K562 (cell line): ENCODE results near the gene TFEC. TPM values are rescaled to one million over a fixed set of nuclear protein-coding genes. Genes with fewer than 3 reads are reported as not detected.

Experiments
- ATAC-seq: fragments of 200-7000 bp; cut with Tn5 transposase; 3 replicates; pipeline ENCODE4 v1.9.1; 2020; ENCODE audit warnings: moderate library complexity
- BruUV-seq: library from RNA; stranded (reverse); fragments of 400-500 nt; replicated peaks from 2 replicates; lab custom pipeline; 2021; lab: Mats Ljungman, UMichigan
- CTCF ChIA-PET: fragments of 300-600 bp; formaldehyde crosslinking; extraction: SDS; loops from one replicate; lab custom pipeline; 2021; ENCODE audit warnings: low intra/inter-chr PET ratio; lab: Yijun Ruan, JAX
- POLR2A ChIA-PET: fragments of 300-600, 350-650 bp; sonication (Branson Sonifier 250); formaldehyde crosslinking; extraction: SDS; loops from one replicate; lab custom pipeline; 2021; ENCODE audit warnings: antibody characterized with exemption, inconsistent platforms; lab: Yijun Ruan, JAX
- DNase-seq, 4 experiments: peaks; one replicate each; pipeline versions ENCODE4 v3.0.0 to v3.0.0-alpha.2; 2011 to 2018; ENCODE audit warnings: low spot score in 3 of 4, mixed read lengths in 3 of 4; ENCODE audit errors: extremely low read depth in 1 of 4
- FAIRE-seq: peaks from 2 replicates; lab custom pipeline; 2011; peaks lifted over from hg19 to GRCh38; lab: Jason Lieb, UNC
- H2AFZ ChIP-seq: 2 replicates; pipeline ENCODE4 v1.6.0; 2011; ENCODE audit warnings: low read depth, low read length, control low read depth, inconsistent platforms
- H3K27ac ChIP-seq: fragments of 200-600 bp; 3 replicates; pipeline ENCODE4 v1.8.0; 2011; ENCODE audit warnings: low read depth, mild to moderate bottlenecking, control low read depth, inconsistent platforms, low read length, moderate library complexity, mixed read lengths; ENCODE audit errors: extremely low read depth
- H3K27me3 ChIP-seq, 2 experiments: fragments of 300-600 bp in 1 of 2; 2 replicates in 1 of 2; 3 replicates in 1 of 2; pipeline versions ENCODE4 v1.6.0 to v1.8.0; 2011; ENCODE audit warnings: inconsistent platforms in 2 of 2, low read length in 2 of 2, mild to moderate bottlenecking in 1 of 2, mixed read lengths in 1 of 2, moderate library complexity in 1 of 2; ENCODE audit not compliant: control insufficient read depth in 2 of 2, insufficient read depth in 2 of 2
- H3K36me3 ChIP-seq: fragments of 300-600 bp; 3 replicates; pipeline ENCODE4 v1.8.0; 2011; ENCODE audit warnings: mild to moderate bottlenecking, low read length, inconsistent platforms; ENCODE audit not compliant: control insufficient read depth, insufficient read depth
- H3K4me1 ChIP-seq, 2 experiments: fragments of 200-600 bp in 1 of 2; replicated peaks in 1 of 2; 2 replicates in 1 of 2; 3 replicates in 1 of 2; pipeline versions ENCODE4 v1.5.1 to v1.8.0; 2011; ENCODE audit warnings: inconsistent platforms in 2 of 2, low read length in 2 of 2, mild to moderate bottlenecking in 1 of 2, mixed read lengths in 1 of 2, moderate library complexity in 1 of 2; ENCODE audit not compliant: control insufficient read depth in 2 of 2, insufficient read depth in 2 of 2
- H3K4me2 ChIP-seq: 2 replicates; pipeline ENCODE4 v1.6.1; 2011; ENCODE audit warnings: low read length, control low read depth, inconsistent platforms, mixed read lengths; ENCODE audit not compliant: insufficient read depth
- H3K4me3 ChIP-seq: fragments of 200-600 bp; sonication (generic), shearing (Covaris generic); 2 replicates; pipeline ENCODE4 v1.5.1; 2016; ENCODE audit warnings: control low read depth, inconsistent platforms
- H3K79me2 ChIP-seq: fragments of 200-600 bp; 3 replicates; pipeline ENCODE4 v1.8.0; 2011; ENCODE audit warnings: low read length, inconsistent platforms; ENCODE audit not compliant: control insufficient read depth, insufficient read depth
- H3K9ac ChIP-seq, 2 experiments: 2 replicates each; pipeline versions ENCODE4 v1.6.0 to v1.6.1; 2011; ENCODE audit warnings: low read depth in 2 of 2, low read length in 2 of 2, control low read depth in 1 of 2, inconsistent platforms in 1 of 2, mild to moderate bottlenecking in 1 of 2, mixed read lengths in 1 of 2; ENCODE audit not compliant: insufficient read depth in 1 of 2
- H3K9me1 ChIP-seq: one replicate; pipeline ENCODE4 v1.6.0; 2011; ENCODE audit warnings: inconsistent platforms, mild to moderate bottlenecking, low read length, moderate library complexity; ENCODE audit not compliant: control insufficient read depth, insufficient read depth
- H3K9me3 ChIP-seq: replicated peaks from 2 replicates; pipeline ENCODE4 v1.5.1; 2011; ENCODE audit warnings: low read depth, low read length, inconsistent platforms; ENCODE audit not compliant: control insufficient read depth, insufficient read depth
- H4K20me1 ChIP-seq: replicated peaks from 2 replicates; pipeline ENCODE4 v1.6.1; 2011; ENCODE audit warnings: low read length, inconsistent platforms, mixed read lengths; ENCODE audit not compliant: control insufficient read depth, insufficient read depth
- ADNP ChIP-seq: fragments of 200-800 bp; sonication (Bioruptor generic); IDR thresholded peaks from 2 replicates; pipeline ENCODE4 v1.6.1; 2016; ENCODE audit warnings: missing genetic modification characterization, missing compliant biosample characterization
- BHLHE40 ChIP-seq: IDR thresholded peaks from 2 replicates; pipeline ENCODE4 v1.6.1; 2011; ENCODE audit warnings: low read length, improper control_type of control experiment
- DDX20 ChIP-seq: fragments of 450-650 bp; IDR thresholded peaks from 2 replicates; pipeline ENCODE4 v1.6.1; 2016; ENCODE audit warnings: missing genetic modification characterization, low read depth, mild to moderate bottlenecking, missing compliant biosample characterization, moderate library complexity
- ELF1 ChIP-seq: fragments of 200-800 bp; sonication (Bioruptor generic); IDR thresholded peaks from 2 replicates; pipeline ENCODE4 v1.6.1; 2016; ENCODE audit warnings: missing genetic modification characterization, missing compliant biosample characterization
- GTF2E2 ChIP-seq: fragments of 200-800 bp; sonication (Bioruptor generic); IDR thresholded peaks from 2 replicates; pipeline ENCODE4 v1.6.1; 2016; ENCODE audit warnings: missing genetic modification characterization, missing compliant biosample characterization
- HDAC1 ChIP-seq, 2 experiments: fragments of 450-650 bp; IDR thresholded peaks; 2 replicates each; pipeline ENCODE4 v1.6.1; 2016 to 2017; ENCODE audit warnings: inconsistent platforms in 1 of 2, mild to moderate bottlenecking in 1 of 2, moderate library complexity in 1 of 2
- RB1 ChIP-seq: fragments of 450-650 bp; IDR thresholded peaks from 2 replicates; pipeline ENCODE4 v1.6.1; 2017; ENCODE audit warnings: low read depth, mild to moderate bottlenecking
- SIRT6 ChIP-seq: IDR thresholded peaks from one replicate; pipeline ENCODE4 v1.6.1; 2012; ENCODE audit warnings: low read depth, mild to moderate bottlenecking, control low read depth, inconsistent platforms, low read length, moderate library complexity
- TBL1XR1 ChIP-seq, 2 experiments: IDR thresholded peaks; 2 replicates each; pipeline ENCODE4 v1.6.1; 2012; ENCODE audit warnings: improper control_type of control experiment in 2 of 2, low read length in 2 of 2, mild to moderate bottlenecking in 1 of 2
- TSC22D4 ChIP-seq: fragments of 450-650 bp; IDR thresholded peaks from 2 replicates; pipeline ENCODE4 v1.6.1; 2016; ENCODE audit warnings: missing genetic modification characterization, missing biosample characterization, control low read depth
- YY1 ChIP-seq, 3 experiments: IDR thresholded peaks; 2 replicates each; pipeline ENCODE4 v1.6.1; 2011; ENCODE audit warnings: low read length in 2 of 3, mild to moderate bottlenecking in 2 of 3, moderate library complexity in 2 of 3, borderline replicate concordance in 1 of 3, control low read depth in 1 of 3, low read depth in 1 of 3; ENCODE audit not compliant: insufficient read depth in 3 of 3, insufficient replicate concordance in 2 of 3, control insufficient read depth in 1 of 3, insufficient read length in 1 of 3; ENCODE audit errors: extremely low read depth in 1 of 3
- ZNF232 ChIP-seq: sonication (generic); formaldehyde crosslinking; IDR thresholded peaks from 2 replicates; pipeline ENCODE4 v1.8.0; 2022; ENCODE audit warnings: mild to moderate bottlenecking, missing genetic modification reagents
- ZNF445 ChIP-seq: fragments of 250-450 bp; sonication (Bioruptor Pico); IDR thresholded peaks from 2 replicates; pipeline ENCODE4 v1.4.0; 2020; ENCODE audit warnings: low read depth, mild to moderate bottlenecking, moderate library complexity
- ZNF780A ChIP-seq: fragments of 250-450 bp; sonication (Bioruptor Pico); IDR thresholded peaks from 2 replicates; pipeline ENCODE4 v1.5.0; 2021; ENCODE audit warnings: mild to moderate bottlenecking
- WGBS: fragments of 100-300 bp; shearing (Covaris generic); methylation state at CpG from one replicate; pipeline ENCODE4 v1.1.6; 2016; ENCODE audit warnings: low coverage, mixed read lengths; ENCODE audit not compliant: insufficient coverage; ENCODE audit errors: missing lambda C conversion rate; 5-methylcytosine and 5-hydroxymethylcytosine counted together
- in situ Hi-C: fragments of 300-500 bp; cut with MboI; formaldehyde crosslinking; loops from 4 replicates; pipeline ENCODE4 v1.15.0; 2018; ENCODE audit warnings: inconsistent platforms, mixed read lengths
- intact Hi-C: fragments of 100-400 bp; cut with micrococcal nuclease; formaldehyde crosslinking; loops from 2 replicates; pipeline ENCODE4 v1.14.2; 2022
- polyA plus RNA-seq, 8 experiments: library from polyadenylated mRNA; depleted of rRNA in 4 of 8; stranded (reverse) in 5 of 8; unstranded in 3 of 8; fragments of >200 nt; fragmentation: Nextera tagmentation in 2 of 8; fragmentation: Illumina TruSeq in 1 of 8; extraction: Ambion mirVana in 2 of 8; extraction: Trizol in 1 of 8; gene quantifications; 2 replicates each; pipeline versions ENCODE4 v1.2.1 to v1.2.3, GENCODE V29; 2011 to 2014; ENCODE audit warnings: inconsistent platforms in 1 of 8, missing spikeins in 1 of 8
- total RNA-seq, 7 experiments: library from RNA; depleted of rRNA in 6 of 7; stranded (reverse); fragments of >200 nt in 6 of 7; fragmentation: Illumina TruSeq in 2 of 7; extraction: Trizol in 2 of 7; gene quantifications; 2 replicates each; pipeline versions ENCODE4 v1.2.1 to v1.2.3, GENCODE V29; 2011 to 2021; ENCODE audit warnings: low replicate concordance in 1 of 7
- TF ChIP-seq, protein P1 (sequence below): fragments of 200-400 bp; formaldehyde crosslinking; IDR thresholded peaks from 2 replicates; pipeline ENCODE4 v1.6.1; 2017; ENCODE audit warnings: mild to moderate bottlenecking, low read depth, low read length, moderate library complexity
- TF ChIP-seq, protein P2 (sequence below): fragments of 250-450 bp; sonication (Bioruptor Pico); IDR thresholded peaks from 2 replicates; pipeline ENCODE4 v1.9.0; 2021; ENCODE audit warnings: mild to moderate bottlenecking, inconsistent platforms
- TF ChIP-seq, protein P3 (sequence below): IDR thresholded peaks from 2 replicates; pipeline ENCODE4 v1.6.1; 2011; ENCODE audit warnings: borderline replicate concordance, low read depth, mild to moderate bottlenecking, moderate library complexity, low read length; ENCODE audit not compliant: insufficient read depth, poor library complexity, severe bottlenecking

The TFEC gene
- total and polyA plus RNA-seq, 9 of the 15 experiments (the other 6 are each of a cell fraction or from before 2014, with no cell fraction given) = 0.01 TPM; not detected in 8

DNA sequence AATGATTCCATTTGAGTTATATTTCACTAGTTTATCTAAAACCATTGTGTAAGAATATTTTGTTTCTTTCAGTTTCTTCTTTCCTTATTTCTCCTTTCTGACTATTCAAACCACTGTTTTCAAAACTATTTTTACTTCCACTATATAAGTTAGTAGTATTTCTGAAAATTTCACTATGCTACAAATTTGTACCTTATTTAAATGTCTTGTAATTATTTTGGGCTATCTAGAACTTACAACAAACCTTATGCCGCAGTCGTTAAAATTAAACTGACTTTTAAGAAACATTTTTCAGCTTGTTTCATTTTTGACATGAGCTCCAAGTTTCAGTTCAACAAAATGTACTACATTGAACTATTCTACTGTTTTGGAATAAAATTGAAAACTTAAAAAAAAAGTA, 1.8 kb downstream of the TFEC start:
- intact Hi-C loops (no loop called here), in situ Hi-C loops (no loop called here)
- POLR2A ChIA-PET = no interaction called here
- Histone ChIP-seq H3K9me3 (no peaks in the 10 kb centered on the region), H4K20me1 (no peaks in the 10 kb centered on the region), H3K36me3 (no peaks in the 10 kb centered on the region), H3K27ac (no peak overlapping the region), H3K27me3 (no peaks in the 10 kb centered on the region), H3K4me2 (no peak overlapping the region), H2AFZ (no peak overlapping the region), H3K79me2 (no peaks in the 10 kb centered on the region), H3K4me3 (no peak overlapping the region), H3K4me1 (no peaks in the 10 kb centered on the region), H3K9me1 (no peaks in the 10 kb centered on the region), H3K9ac (no peak overlapping the region)
- no peak for TF ChIP-seq ZNF232
- no peak for TF ChIP-seq ZNF445
- no peak for TF ChIP-seq YY1 (IDR thresholded peaks at IDR 0.05; ENCODE audit: borderline replicate concordance in 1 of 3, control insufficient read depth in 1 of 3, extremely low read depth in 1 of 3, insufficient read depth in 3 of 3, insufficient read length in 1 of 3, insufficient replicate concordance in 2 of 3, low read depth in 1 of 3, low read length in 2 of 3)
- TF ChIP-seq BHLHE40 = no peak
- no peak for TF ChIP-seq GTF2E2
- TF ChIP-seq ADNP (tag) = no peak
- TF ChIP-seq ELF1 (tag) = no peak
- TF ChIP-seq, protein P1, sequence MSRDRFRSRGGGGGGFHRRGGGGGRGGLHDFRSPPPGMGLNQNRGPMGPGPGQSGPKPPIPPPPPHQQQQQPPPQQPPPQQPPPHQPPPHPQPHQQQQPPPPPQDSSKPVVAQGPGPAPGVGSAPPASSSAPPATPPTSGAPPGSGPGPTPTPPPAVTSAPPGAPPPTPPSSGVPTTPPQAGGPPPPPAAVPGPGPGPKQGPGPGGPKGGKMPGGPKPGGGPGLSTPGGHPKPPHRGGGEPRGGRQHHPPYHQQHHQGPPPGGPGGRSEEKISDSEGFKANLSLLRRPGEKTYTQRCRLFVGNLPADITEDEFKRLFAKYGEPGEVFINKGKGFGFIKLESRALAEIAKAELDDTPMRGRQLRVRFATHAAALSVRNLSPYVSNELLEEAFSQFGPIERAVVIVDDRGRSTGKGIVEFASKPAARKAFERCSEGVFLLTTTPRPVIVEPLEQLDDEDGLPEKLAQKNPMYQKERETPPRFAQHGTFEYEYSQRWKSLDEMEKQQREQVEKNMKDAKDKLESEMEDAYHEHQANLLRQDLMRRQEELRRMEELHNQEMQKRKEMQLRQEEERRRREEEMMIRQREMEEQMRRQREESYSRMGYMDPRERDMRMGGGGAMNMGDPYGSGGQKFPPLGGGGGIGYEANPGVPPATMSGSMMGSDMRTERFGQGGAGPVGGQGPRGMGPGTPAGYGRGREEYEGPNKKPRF = no peak
- TF ChIP-seq HDAC1 (IDR thresholded peaks at IDR 0.05) = no peak
- no peak for TF ChIP-seq RB1
- no peak for TF ChIP-seq SIRT6
- TF ChIP-seq, protein P2, sequence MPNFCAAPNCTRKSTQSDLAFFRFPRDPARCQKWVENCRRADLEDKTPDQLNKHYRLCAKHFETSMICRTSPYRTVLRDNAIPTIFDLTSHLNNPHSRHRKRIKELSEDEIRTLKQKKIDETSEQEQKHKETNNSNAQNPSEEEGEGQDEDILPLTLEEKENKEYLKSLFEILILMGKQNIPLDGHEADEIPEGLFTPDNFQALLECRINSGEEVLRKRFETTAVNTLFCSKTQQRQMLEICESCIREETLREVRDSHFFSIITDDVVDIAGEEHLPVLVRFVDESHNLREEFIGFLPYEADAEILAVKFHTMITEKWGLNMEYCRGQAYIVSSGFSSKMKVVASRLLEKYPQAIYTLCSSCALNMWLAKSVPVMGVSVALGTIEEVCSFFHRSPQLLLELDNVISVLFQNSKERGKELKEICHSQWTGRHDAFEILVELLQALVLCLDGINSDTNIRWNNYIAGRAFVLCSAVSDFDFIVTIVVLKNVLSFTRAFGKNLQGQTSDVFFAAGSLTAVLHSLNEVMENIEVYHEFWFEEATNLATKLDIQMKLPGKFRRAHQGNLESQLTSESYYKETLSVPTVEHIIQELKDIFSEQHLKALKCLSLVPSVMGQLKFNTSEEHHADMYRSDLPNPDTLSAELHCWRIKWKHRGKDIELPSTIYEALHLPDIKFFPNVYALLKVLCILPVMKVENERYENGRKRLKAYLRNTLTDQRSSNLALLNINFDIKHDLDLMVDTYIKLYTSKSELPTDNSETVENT = no peak
- TF ChIP-seq, protein P3, sequence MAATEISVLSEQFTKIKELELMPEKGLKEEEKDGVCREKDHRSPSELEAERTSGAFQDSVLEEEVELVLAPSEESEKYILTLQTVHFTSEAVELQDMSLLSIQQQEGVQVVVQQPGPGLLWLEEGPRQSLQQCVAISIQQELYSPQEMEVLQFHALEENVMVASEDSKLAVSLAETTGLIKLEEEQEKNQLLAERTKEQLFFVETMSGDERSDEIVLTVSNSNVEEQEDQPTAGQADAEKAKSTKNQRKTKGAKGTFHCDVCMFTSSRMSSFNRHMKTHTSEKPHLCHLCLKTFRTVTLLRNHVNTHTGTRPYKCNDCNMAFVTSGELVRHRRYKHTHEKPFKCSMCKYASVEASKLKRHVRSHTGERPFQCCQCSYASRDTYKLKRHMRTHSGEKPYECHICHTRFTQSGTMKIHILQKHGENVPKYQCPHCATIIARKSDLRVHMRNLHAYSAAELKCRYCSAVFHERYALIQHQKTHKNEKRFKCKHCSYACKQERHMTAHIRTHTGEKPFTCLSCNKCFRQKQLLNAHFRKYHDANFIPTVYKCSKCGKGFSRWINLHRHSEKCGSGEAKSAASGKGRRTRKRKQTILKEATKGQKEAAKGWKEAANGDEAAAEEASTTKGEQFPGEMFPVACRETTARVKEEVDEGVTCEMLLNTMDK = no peak
- TF ChIP-seq DDX20 (tag) = no peak
- no peak for TF ChIP-seq TSC22D4 (tag)
- no peak for TF ChIP-seq ZNF780A (CRISPR knock-in tag)
- no peak for TF ChIP-seq TBL1XR1 (IDR thresholded peaks at IDR 0.05; ENCODE audit: low read length in 2 of 2)
- no TSS peak for BruUV-seq
- WGBS = 4% methylated on average over 2 of the region's 2 CpGs
- DNase-seq (no peak), FAIRE-seq (no peak), ATAC-seq (no peak)
- CTCF ChIA-PET = no interaction called here
